Measurements from ENCODE around the gene MUSK. TPM values are rescaled to one million over a fixed set of nuclear protein-coding genes. Genes with fewer than 3 reads are reported as not detected.

The MUSK gene
- total RNA-seq, 4 donors from 2014 or later, result 2.2 to 5.6 (median 2.7) TPM; not detected in 1

- intact Hi-C loops (cut with DNase I; ENCODE audit: low total_unique reads) (no loop called here), in situ Hi-C loops (cut with MboI; ENCODE audit: low pct_ligation_motif_present in 1 of 4, low pct_unique_long_range_greater_than_20kb in 1 of 4, low sequenced_read_pairs in 3 of 4) (no loop called here)
- H3K36me3 ChIP-seq, result no peaks in the 10 kb centered on the region
- WGBS, 2 donors (ENCODE audit: low coverage in 1 of 2), result 61 to 65% methylated on average over 2 of the region's 2 CpGs
- no peak for TF ChIP-seq EP300 (IDR thresholded peaks at IDR 0.05; ENCODE audit: low read depth)
- no peak for TF ChIP-seq POLR2AphosphoS5 (IDR thresholded peaks at IDR 0.05)
- TF ChIP-seq, protein P1, sequence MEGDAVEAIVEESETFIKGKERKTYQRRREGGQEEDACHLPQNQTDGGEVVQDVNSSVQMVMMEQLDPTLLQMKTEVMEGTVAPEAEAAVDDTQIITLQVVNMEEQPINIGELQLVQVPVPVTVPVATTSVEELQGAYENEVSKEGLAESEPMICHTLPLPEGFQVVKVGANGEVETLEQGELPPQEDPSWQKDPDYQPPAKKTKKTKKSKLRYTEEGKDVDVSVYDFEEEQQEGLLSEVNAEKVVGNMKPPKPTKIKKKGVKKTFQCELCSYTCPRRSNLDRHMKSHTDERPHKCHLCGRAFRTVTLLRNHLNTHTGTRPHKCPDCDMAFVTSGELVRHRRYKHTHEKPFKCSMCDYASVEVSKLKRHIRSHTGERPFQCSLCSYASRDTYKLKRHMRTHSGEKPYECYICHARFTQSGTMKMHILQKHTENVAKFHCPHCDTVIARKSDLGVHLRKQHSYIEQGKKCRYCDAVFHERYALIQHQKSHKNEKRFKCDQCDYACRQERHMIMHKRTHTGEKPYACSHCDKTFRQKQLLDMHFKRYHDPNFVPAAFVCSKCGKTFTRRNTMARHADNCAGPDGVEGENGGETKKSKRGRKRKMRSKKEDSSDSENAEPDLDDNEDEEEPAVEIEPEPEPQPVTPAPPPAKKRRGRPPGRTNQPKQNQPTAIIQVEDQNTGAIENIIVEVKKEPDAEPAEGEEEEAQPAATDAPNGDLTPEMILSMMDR (IDR thresholded peaks at IDR 0.05), result no peak
- no peak for TF ChIP-seq POLR2A (IDR thresholded peaks at IDR 0.05)
- H3K27me3 ChIP-seq, result no peaks in the 10 kb centered on the region
- peaks cover 0 to 11% (median 0%) of the 10 kb centered on the region in 4 donors for H3K4me1 ChIP-seq
- H3K9me3 ChIP-seq, result no peaks in the 10 kb centered on the region
- DNase-seq, result no peak
- no peak overlapping the region for H3K27ac ChIP-seq
- H3K4me3 ChIP-seq, result no peak overlapping the region
Measured at GRCh38 chr9:110765926-110766325, 97.3 kb downstream of the MUSK start.

- no peak overlapping the region for H3K4me3 ChIP-seq
- peaks cover 0 to 11% (median 0%) of the 10 kb centered on the region in 4 donors for H3K4me1 ChIP-seq
- H3K27me3 ChIP-seq, result no peaks in the 10 kb centered on the region
- intact Hi-C loops (cut with DNase I; ENCODE audit: low total_unique reads), result no loop called here
- no peaks in the 10 kb centered on the region for H3K9me3 ChIP-seq
- 61 to 67% methylated on average over 3 to 6 of the region's 6 CpGs for WGBS, 2 donors (ENCODE audit: low coverage in 1 of 2)
- in situ Hi-C loops (cut with MboI; ENCODE audit: low pct_ligation_motif_present in 1 of 4, low pct_unique_long_range_greater_than_20kb in 1 of 4, low sequenced_read_pairs in 3 of 4), result no loop called here
- peak; percentile 28 for DNase-seq
- H3K27ac ChIP-seq, result peak overlapping the region in 3 of 4 donors; percentile 10 to 42 (median 12)
- TF ChIP-seq, protein P1 (IDR thresholded peaks at IDR 0.05), result no peak
- H3K36me3 ChIP-seq, result no peaks in the 10 kb centered on the region
Measured at GRCh38 chr9:110767559-110768063, 99.0 kb downstream of the MUSK start.

- DNase-seq, result no peak
- TF ChIP-seq POLR2AphosphoS5 (IDR thresholded peaks at IDR 0.05), result no peak
- TF ChIP-seq, protein P1 (IDR thresholded peaks at IDR 0.05), result no peak
- no peak for TF ChIP-seq POLR2A (IDR thresholded peaks at IDR 0.05)
- no peak for TF ChIP-seq EP300 (IDR thresholded peaks at IDR 0.05; ENCODE audit: low read depth)
- Histone ChIP-seq H3K36me3 (no peaks in the 10 kb centered on the region), H3K4me1 (peaks cover 0 to 11% (median 0%) of the 10 kb centered on the region in 4 donors), H3K27me3 (no peaks in the 10 kb centered on the region), H3K27ac (no peak overlapping the region), H3K9me3 (no peaks in the 10 kb centered on the region), H3K4me3 (no peak overlapping the region)
- in situ Hi-C loops (cut with MboI; ENCODE audit: low pct_ligation_motif_present in 1 of 4, low pct_unique_long_range_greater_than_20kb in 1 of 4, low sequenced_read_pairs in 3 of 4) (no loop called here), intact Hi-C loops (cut with DNase I; ENCODE audit: low total_unique reads) (no loop called here)
- WGBS, 2 donors (ENCODE audit: low coverage in 1 of 2), result 32 to 49% methylated on average over 2 of the region's 2 CpGs
Measured at GRCh38 chr9:110768886-110769285, 100.3 kb downstream of the MUSK start.

- H3K36me3 ChIP-seq, result no peaks in the 10 kb centered on the region
- no peak overlapping the region for H3K27ac ChIP-seq
- no peak for DNase-seq
- 43 to 58% methylated on average over 3 of the region's 3 CpGs for WGBS, 2 donors (ENCODE audit: low coverage in 1 of 2)
- no peak overlapping the region for H3K4me3 ChIP-seq
- H3K4me1 ChIP-seq, result peaks cover 0 to 11% (median 0%) of the 10 kb centered on the region in 4 donors
- intact Hi-C loops (cut with DNase I; ENCODE audit: low total_unique reads) (no loop called here), in situ Hi-C loops (cut with MboI; ENCODE audit: low pct_ligation_motif_present in 1 of 4, low pct_unique_long_range_greater_than_20kb in 1 of 4, low sequenced_read_pairs in 3 of 4) (no loop called here)
- TF ChIP-seq, protein P1 (IDR thresholded peaks at IDR 0.05), result no peak
- TF ChIP-seq EP300 (IDR thresholded peaks at IDR 0.05; ENCODE audit: low read depth) (no peak), POLR2A (IDR thresholded peaks at IDR 0.05) (no peak), POLR2AphosphoS5 (IDR thresholded peaks at IDR 0.05) (no peak)
- H3K27me3 ChIP-seq, result no peaks in the 10 kb centered on the region
- no peaks in the 10 kb centered on the region for H3K9me3 ChIP-seq
Measured at GRCh38 chr9:110769667-110770066, 101.1 kb downstream of the MUSK start.

All from transverse colon (tissue), 4 donors.